Lower lobe of right lung (tissue), 2 donors: ENCODE data around the gene TBC1D14. TPM values are rescaled to one million over a fixed set of nuclear protein-coding genes. Genes with fewer than 3 reads are reported as not detected.

Experiments used
- ATAC-seq, 2 donors: fragments of 200-7000 bp; cut with Tn5 transposase; one replicate each; pipeline ENCODE4 v1.9.1; 2020 to 2022; ENCODE audit warnings: mild to moderate bottlenecking in 2 of 2, moderate library complexity in 2 of 2
- DNase-seq: peaks from one replicate; pipeline ENCODE4 v3.0.0-alpha.2; 2020
- H3K27ac ChIP-seq: fragments of 200-600 bp; one replicate; pipeline ENCODE4 v1.8.0; 2022
- H3K27me3 ChIP-seq: fragments of 200-600 bp; one replicate; pipeline ENCODE4 v1.8.0; 2022; ENCODE audit warnings: low read depth
- H3K36me3 ChIP-seq: fragments of 200-600 bp; one replicate; pipeline ENCODE4 v1.8.0; 2022; ENCODE audit warnings: mild to moderate bottlenecking
- H3K4me1 ChIP-seq: fragments of 200-600 bp; one replicate; pipeline ENCODE4 v1.8.0; 2022
- H3K4me3 ChIP-seq: fragments of 200-600 bp; one replicate; pipeline ENCODE4 v1.8.0; 2022; ENCODE audit warnings: mild to moderate bottlenecking
- H3K9me3 ChIP-seq: fragments of 200-600 bp; one replicate; pipeline ENCODE4 v1.8.0; 2022
- intact Hi-C: fragments of 100-400 bp; cut with DNase I; formaldehyde crosslinking; loops from one replicate; pipeline ENCODE4 v1.11.0; 2022
- total RNA-seq: library from RNA; stranded (reverse); fragmentation: NEBNext Ultra II Directional; extraction: Animal tissue kit (Norgen Biotek cat#: 25700); gene quantifications from one replicate; pipeline ENCODE4 v1.2.1, GENCODE V29; 2021
- TF ChIP-seq, protein P1 (sequence below): fragments of 200-600 bp; IDR thresholded peaks from one replicate; pipeline ENCODE4 v1.8.0; 2022; ENCODE audit warnings: antibody characterized with exemption, mild to moderate bottlenecking
- donor health status: DM: no; HTN: yes; CAD: no; lungs with severe emphysema.

The TBC1D14 gene
- total RNA-seq, 1 donor from 2014 or later = 60.7 TPM

DNA sequence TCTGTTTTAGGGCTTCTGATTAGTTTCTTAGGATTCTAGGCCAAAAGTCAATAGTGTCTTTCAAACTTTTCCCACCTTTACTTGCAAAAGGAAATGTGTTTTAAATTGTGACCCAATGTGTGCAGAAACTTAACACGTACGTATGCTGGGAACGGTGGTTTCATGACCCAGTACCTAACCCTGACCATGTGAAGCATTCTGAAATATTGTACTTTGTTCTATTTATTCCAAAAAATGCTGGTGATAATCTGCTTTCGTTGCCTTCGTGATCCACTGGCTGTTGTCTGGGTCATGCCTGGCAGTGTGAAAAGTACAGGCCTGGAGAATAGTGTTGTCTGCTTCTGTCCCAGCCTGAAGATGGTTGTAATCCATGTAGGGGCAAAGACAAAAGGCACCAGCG is 106.9 kb downstream of the TBC1D14 start:
- Histone ChIP-seq H3K4me1 (no peaks in the 10 kb centered on the region), H3K4me3 (no peak overlapping the region), H3K27ac (no peak overlapping the region), H3K36me3 (peaks cover 93% of the 10 kb centered on the region), H3K9me3 (no peaks in the 10 kb centered on the region), H3K27me3 (no peaks in the 10 kb centered on the region)
- no peak for DNase-seq
- ATAC-seq = no peak
- intact Hi-C loops = no loop called here
- TF ChIP-seq, protein P1, sequence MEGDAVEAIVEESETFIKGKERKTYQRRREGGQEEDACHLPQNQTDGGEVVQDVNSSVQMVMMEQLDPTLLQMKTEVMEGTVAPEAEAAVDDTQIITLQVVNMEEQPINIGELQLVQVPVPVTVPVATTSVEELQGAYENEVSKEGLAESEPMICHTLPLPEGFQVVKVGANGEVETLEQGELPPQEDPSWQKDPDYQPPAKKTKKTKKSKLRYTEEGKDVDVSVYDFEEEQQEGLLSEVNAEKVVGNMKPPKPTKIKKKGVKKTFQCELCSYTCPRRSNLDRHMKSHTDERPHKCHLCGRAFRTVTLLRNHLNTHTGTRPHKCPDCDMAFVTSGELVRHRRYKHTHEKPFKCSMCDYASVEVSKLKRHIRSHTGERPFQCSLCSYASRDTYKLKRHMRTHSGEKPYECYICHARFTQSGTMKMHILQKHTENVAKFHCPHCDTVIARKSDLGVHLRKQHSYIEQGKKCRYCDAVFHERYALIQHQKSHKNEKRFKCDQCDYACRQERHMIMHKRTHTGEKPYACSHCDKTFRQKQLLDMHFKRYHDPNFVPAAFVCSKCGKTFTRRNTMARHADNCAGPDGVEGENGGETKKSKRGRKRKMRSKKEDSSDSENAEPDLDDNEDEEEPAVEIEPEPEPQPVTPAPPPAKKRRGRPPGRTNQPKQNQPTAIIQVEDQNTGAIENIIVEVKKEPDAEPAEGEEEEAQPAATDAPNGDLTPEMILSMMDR = no peak

DNA sequence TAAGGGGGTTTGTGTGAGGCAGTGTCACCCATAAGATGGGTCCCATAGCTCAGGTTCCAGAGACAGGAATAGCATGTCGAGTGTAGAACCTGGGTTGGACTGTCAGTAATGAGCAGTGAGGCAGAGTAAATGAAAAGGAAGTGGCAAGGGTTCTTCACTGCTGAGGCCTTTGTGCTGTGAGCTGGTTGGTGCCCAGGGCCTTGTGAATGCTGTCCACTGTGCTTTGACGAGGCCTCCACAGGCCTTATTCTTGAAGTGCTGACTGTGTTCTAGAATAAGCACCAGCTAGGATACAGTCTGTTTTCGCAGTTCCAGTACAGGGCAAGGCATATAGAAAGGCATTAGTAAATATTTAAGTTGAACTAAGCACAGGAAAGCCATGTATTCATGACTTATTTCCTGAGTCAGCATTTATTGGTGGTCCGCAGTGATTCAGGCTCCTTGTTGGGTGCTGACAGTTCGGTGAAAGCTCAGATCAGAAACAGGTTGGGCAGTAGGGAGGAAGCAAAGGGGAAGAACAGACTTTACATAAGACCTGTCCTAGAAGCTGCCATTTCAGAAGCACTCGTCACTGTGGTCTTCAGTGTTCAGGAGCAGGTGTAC is 107.9 kb downstream of the TBC1D14 start:
- Histone ChIP-seq H3K27me3 (no peaks in the 10 kb centered on the region), H3K4me3 (no peak overlapping the region), H3K27ac (no peak overlapping the region), H3K9me3 (no peaks in the 10 kb centered on the region), H3K36me3 (peaks cover 93% of the 10 kb centered on the region), H3K4me1 (no peaks in the 10 kb centered on the region)
- TF ChIP-seq, protein P1 = no peak
- DNase-seq (no peak), ATAC-seq (no peak)
- intact Hi-C loops = no loop called here

DNA sequence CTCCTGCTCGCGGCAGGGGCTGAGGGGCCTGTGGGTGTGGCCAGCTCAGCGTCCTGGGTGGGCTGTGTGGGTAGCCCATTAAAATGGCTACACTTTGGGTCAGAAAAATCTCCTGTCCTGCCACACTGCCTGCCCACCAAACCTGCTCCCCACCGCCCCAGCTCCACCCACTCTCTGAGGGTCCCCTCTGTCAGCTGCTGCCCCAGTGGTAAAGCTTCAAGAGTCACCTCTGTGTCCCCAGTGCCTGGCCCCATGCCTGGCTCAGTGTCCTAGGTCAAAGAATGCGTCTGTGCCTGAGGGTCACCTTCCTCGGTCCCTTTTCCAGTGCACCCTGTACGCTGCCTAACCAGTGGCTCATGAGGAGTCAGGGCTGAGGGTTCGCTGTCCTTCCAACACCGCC is 108.7 kb downstream of the TBC1D14 start:
- H3K27me3 ChIP-seq = no peaks in the 10 kb centered on the region
- H3K27ac ChIP-seq = no peak overlapping the region
- H3K36me3 ChIP-seq = peaks cover 93% of the 10 kb centered on the region
- intact Hi-C loops = no loop called here
- no peaks in the 10 kb centered on the region for H3K9me3 ChIP-seq
- H3K4me1 ChIP-seq = no peaks in the 10 kb centered on the region
- ATAC-seq = no peak
- TF ChIP-seq, protein P1 = no peak
- H3K4me3 ChIP-seq = no peak overlapping the region
- DNase-seq = no peak

DNA sequence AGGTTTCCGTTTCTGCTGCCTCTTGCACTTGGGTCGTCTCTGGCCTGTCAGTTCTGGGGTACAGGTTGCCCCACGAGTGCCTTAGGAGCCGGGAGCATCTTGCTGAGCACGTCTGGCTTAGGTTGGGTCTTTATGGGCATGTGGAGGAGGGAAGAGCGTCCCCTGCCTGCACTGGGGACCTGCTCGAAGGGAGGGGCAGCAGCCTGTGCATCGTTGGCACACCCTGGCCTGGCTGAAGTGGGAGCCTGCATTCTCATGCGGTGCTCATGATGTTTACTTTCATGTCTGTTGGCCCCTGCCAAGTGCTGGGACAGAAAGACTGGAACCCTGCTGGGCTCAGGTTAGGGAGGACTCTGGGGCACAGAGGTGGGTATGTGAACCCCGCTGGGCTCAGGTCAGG is 109.7 kb downstream of the TBC1D14 start:
- DNase-seq (no peak), ATAC-seq (peak; percentile 58 to 77)
- H3K4me1 ChIP-seq = no peaks in the 10 kb centered on the region
- TF ChIP-seq, protein P1 = no peak
- H3K9me3 ChIP-seq = no peaks in the 10 kb centered on the region
- no peak overlapping the region for H3K27ac ChIP-seq
- H3K4me3 ChIP-seq = no peak overlapping the region
- no peaks in the 10 kb centered on the region for H3K27me3 ChIP-seq
- intact Hi-C loops = no loop called here
- peaks cover 95% of the 10 kb centered on the region for H3K36me3 ChIP-seq

DNA sequence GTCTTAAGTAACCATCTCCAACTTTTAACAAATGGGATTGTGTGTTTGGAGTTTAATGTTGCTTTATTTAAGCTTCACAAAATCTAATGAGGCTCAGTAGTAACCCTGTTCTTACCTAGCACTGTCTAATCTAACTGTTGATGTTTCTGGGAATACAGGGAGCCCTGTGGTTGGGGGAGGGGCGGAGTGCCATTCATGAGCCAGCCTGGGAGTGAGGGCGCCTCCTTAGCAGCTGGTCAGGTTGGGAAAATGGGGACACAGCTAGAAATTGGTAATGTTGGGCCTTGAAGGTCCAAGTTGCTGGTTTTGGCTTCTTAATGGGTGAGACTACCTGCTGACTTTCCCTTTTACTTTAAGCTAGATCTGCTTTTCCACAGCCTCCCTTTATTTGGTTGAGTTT is 110.7 kb downstream of the TBC1D14 start:
- ATAC-seq = no peak
- H3K9me3 ChIP-seq = no peaks in the 10 kb centered on the region
- H3K4me1 ChIP-seq = no peaks in the 10 kb centered on the region
- peaks cover 95% of the 10 kb centered on the region for H3K36me3 ChIP-seq
- DNase-seq = no peak
- no peaks in the 10 kb centered on the region for H3K27me3 ChIP-seq
- no peak overlapping the region for H3K4me3 ChIP-seq
- intact Hi-C loops = no loop called here
- H3K27ac ChIP-seq = no peak overlapping the region
- TF ChIP-seq, protein P1 = no peak
